ENCODE data around the gene CBFA2T3.
"Not testable (repeated sequence)": the region's sequence is repeated elsewhere in the genome, so short reads cannot be mapped to it uniquely, and the experiment has no call there.

Gene CBFA2T3
- 0 to 0.24 reads per million in 2 donors for total RNA-seq

GRCh38 chr16:88977018-88977811, at the start of gene CBFA2T3:
TSS of gene CBFA2T3 (minus strand) at chr16:88977207. CDS start at chr16:88976807, 400 bp downstream.
- DNase-seq = no peak

- DNase-seq = no peak
These were observed 49.2 kb upstream of the CBFA2T3 start for GRCh38 chr16:89026121-89026612.

GRCh38 chr16:89025636-89026035, 48.6 kb upstream of the CBFA2T3 start:
- DNase-seq = no peak

DNA sequence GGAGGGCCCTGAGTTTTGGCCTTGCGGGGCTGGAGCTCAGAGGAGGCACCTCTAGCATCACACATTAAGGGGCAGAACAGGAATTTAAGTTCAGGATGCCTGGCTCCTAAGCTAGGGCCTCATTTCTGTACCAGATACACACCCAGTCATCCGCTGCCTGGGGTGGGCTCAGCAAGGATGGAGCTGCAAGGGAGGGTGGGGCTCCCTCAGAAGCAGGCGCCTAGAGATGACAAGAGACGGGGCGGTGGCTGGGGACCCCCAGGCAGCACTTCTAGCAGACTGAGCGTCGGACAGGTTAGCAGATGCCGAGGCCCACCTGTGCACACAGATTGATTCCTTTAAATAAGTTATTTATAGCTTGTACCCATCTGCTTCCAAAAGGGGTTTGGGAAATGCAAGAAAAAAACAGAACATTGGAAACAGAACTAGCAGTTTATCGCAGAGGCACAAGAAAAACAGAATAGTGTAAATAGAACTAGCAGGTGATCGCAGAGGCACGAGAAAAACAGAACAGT, 47.6 kb upstream of the CBFA2T3 start:
- no peak for DNase-seq

DNA sequence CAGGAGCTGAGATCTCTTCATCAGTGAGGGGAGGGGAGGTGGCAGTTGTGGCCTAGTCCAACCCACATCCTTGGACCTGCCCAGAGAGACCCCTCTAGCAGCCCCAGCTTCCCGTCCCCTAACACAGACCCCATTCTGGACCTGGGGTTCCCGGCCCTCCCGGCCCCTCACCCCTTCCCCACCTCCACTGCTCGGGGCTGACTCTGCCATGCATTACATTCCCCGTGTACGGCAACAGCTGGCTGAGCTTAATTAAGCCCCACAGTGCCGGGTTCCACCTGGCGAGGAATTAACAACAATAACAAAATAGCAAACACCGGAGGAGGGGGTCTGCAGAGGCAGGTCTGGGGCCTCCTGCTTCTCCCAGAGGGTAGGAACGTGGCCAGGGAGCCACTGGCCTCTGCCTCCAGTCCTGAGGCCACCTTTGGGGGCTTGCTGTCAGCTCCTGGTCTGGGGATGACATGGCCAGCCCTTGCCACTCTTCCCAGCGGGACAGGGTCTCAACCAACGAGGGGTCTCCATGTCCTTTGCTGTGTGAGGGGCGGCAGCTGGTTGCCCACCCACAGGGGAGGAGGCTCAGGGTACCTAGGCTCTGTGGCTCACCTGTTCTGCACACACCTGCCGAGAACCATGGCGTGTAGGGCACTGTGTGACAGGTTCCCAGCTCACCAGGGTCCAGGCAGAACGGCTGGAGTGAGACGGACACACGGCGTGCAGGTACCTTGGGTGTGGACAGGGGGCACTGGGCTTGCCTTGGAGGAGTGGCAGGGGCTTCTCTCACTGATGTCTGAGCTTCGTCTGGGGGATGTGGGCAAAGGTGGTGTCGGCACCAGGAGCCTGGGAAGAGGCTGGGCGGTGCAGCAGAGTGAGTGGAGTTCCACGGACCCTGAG, 46.9 kb upstream of the CBFA2T3 start:
- no peak for DNase-seq

- no peak for DNase-seq
These were observed 46.1 kb upstream of the CBFA2T3 start for GRCh38 chr16:89023151-89023551.

DNA sequence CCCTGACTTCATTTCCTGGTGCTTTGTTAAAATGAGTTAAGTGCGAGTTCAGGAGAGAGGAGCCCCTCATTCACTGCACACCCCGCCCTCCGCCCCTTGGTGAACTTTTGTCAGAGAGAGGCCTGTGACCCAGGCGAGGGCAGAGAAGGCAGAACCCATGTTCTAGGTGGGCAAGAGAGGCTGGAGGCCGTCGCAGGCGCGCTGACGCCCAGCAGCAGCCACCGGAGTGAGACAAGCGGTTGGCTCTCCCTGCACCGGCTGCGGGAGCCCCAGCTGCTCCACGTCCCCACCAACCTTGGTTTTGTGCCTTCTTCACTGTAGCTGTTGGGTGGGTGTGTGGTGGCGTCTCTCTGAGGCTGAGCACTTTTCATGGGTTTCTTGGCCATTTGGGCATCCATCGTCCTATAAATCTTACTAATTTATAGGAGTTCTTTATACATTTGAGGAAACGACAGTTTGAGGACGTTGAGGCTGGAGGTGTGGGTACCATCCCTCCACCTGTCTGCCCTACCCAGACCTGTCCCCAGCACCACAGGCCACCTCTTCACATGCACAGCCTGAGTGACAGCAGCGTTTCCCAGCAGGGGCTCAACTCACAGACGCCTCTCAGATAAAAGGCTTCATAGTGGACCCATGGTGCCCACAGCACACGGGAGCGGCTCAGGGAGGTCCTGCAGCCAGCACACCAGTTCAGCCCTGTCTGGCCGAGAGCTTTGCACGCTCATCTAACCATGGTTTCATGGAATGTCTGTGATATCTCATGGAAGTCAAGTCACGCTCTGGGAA, 45.2 kb upstream of the CBFA2T3 start:
- DNase-seq = no peak

DNA sequence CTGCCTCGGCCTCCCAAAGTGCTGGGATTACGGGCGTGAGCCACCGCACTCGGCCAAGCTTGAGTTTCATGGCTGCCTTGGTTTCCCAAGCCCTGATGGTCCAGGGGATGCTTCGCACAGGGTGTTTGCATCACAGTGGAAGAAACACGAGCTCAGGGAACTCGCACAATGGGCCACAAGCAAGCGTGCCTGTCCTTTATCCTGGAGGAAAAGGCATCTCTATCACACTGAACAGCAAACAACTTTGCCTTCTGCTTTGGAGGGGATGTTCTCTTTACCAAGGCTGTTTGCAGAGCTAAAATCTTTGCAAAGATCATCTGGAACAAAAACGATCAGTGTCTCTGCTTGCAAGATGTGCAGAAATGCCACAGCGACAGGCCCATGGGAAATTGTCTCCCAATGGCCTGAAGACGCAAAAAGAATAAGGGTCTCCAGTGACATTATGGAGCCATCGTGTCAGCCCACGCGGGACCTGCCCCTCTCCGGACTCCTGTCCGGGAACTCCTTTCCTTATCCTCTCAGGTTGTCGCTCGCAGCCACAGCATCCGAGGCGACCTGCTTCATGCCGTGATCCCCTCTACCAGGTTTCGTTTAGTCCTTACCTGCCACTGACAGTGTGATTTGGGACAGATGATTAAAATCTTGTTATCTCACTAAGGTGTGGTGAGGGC, 44.1 kb upstream of the CBFA2T3 start:
- DNase-seq = no peak

DNA sequence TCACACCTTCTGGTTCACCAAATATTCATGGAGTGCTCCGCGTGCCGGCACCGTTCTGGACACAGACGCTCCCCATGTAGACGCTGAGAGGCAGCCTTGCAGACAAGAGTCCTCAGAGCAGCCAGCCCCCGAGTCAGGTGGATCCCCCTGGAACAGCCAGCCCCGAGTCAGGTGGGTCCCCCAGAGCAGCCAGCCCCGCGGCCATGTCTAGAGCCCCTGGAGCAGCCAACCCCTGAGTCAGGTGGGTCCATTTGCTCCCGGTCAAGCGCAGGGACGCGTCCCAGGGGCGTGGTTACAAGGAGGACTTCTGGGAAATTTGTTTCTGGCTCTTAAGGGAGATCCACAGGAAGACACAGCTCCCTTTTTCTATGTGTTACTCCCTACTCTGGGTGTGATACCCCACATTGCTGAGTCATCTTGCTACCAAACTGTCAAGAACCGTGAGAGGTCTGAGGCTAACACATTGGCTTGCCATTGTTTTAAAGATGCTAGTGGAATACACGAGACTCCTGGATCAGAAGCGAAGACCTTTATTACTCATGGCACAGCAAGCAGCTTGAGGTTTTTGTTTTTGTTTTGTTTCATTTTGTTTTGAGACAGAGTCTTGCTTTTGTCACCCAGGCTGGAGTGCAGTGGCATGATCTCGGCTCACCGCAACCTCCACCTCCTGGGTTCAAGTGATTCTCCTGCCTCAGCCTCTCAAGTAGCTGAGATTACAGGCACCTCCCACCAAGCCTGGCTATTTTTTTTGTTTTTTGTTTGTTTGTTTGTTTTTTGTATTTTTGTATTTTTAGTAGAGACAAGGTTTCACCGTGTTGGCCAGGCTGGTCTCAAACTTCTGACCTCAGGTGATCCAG, 43.3 kb upstream of the CBFA2T3 start:
- DNase-seq = no peak

DNA sequence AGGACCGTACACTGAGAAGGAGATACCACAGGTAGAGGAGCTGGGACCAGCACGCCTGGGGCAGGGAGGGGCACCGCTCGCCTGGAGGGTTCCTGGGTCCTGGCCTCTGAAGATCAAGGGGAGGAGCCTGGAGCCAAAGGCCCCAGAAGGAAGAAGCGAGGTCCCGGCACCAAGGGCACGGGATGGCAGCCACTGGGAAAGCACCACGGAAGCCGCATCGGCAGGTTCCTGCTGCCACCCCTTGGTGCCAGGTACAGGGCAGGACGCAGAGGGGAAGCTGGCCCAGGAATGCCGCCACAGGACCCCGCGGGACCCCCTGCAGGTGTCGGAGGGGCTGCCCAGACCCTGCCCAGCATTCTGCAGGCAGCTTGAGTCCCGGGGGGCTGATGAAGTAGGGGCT, 42.5 kb upstream of the CBFA2T3 start:
- DNase-seq = no peak

GRCh38 chr16:89018282-89019158, 41.5 kb upstream of the CBFA2T3 start:
- no peak for DNase-seq

- DNase-seq = no peak
These were observed 40.7 kb upstream of the CBFA2T3 start for GRCh38 chr16:89017543-89018281.

DNA sequence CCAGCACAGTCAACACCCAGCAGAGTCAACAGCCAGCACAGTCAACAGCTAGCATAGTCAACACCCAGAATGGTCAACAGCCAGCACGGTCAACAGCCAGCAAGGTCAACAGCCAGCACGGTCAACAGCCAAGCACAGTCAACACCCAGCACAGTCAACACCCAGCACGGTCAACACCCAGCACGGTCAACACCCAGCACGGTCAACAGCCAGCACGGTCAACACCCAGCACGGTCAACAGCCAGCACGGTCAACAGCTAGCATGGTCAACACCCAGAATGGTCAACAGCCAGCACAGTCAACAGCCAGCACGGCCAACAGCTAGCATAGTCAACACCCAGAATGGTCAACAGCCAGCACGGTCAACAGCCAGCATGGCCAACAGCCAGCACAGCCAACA, 39.6 kb upstream of the CBFA2T3 start:
- DNase-seq = not testable (repeated sequence)

GRCh38 chr16:89015271-89015859, 38.4 kb upstream of the CBFA2T3 start:
- no peak for DNase-seq

DNA sequence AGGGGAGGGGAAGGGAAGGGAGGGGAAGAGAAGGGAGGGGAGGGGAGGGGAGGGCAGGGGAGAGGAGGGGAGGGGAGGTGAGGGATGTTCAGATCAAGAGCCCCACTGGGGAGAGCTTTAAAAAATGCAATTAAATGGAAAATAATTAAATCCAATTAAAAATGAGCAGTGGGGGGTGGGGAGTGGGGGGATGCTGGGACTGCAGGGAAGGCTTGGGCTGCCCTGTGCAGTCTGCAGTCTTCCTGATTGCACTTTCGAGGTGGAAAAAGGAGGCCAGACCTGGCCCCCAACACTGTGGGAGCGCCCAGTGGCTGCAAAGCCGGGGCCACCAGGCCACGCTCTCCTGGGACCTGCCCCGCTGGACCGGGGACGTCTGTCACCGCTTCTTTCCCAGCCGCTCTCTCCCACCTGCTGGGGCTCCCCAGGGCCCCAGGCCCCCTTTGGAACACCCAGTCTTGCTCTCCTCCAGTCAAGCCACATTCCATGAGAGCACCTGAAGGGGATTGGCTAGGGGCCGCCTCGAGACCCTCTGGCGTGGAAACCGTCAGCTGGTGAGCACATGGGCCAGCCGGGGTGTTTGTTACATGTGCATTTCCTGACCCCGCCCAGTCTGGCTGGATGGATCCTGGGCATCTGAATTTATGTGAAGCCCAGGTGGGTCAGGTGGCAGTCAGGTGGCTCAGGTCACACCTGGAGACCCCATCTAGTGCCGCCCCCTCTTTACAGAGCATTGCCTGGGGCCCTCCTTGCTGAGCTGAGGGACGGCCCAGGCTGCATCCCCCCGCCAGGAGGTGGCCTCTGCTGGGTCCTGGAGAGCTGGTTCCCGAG, 37.6 kb upstream of the CBFA2T3 start:
- DNase-seq = no peak

- DNase-seq = no peak
These were observed 36.8 kb upstream of the CBFA2T3 start for GRCh38 chr16:89013692-89014402.

DNA sequence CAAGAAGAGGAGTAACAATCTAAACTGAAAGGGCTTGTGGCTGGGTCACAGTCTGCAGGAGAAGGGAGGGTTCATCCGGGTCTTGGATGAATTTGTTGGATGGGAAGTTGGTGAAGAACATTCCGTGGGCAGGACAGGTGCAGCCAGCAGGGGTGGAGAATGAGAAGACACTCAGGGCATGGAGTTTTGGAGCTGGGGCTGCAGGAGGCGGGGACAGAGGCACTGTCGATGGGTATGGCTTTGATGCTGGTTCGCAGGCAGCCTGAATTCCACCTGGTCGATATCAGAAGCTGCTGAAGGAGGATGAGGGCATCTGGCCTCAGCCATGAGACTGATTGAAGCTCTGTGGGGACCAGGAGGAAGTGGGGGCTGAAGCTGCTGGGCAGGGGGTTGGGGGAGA, 36.1 kb upstream of the CBFA2T3 start:
- DNase-seq = no peak
